SHP77 treated with DMSO at 0.1 percent for 48 hours (cell line): ENCODE data around the gene DIO1.
A peak's percentile ranks its signal among the peaks of the same experiment; 100 is the strongest.

Source experiments
- DNase-seq: peaks from one replicate; lab custom pipeline; 2025; lab: John Stamatoyannopoulos, UW

Gene DIO1

DNA sequence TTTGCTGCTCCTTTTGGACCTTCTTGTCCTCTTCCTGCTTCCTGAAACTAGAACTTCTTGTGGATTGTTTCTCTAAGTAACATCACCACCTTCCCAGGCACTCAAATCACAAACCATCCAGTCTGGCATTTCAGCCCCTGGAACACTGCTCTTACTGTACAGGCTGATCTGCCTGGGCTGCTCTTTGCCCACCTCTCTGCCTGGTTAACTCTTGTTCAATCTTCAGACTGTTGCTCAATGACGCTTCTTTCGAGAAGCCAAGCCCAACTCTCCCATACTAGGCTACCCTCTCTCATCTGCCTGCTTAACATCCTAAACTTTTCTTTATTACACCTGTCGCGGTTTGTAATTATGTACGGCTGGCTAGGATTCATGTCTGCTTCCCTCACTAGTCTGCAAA, 657 bp downstream of the DIO1 start:
- DNase-seq, result no peak

DNA sequence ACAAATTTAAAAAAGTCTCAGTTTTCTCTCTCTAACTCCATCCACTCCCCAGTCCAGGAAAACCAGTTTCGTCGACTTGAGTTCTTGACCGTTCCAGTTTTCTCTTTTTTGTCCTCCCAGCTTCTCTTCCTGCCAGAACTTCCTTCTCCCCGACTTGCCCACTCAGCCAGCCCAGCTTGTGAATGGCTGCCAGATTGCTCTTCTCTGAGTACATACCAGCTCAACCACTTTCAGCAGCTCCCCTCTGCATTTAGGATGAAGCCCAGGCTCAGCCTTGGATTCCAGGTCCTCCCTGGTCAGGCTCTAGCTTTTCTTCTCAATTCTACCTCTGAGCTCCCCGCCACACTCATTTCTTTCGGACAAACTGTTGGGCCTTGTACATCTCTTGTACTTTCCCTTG, 1.4 kb downstream of the DIO1 start:
- DNase-seq, result no peak

DNA sequence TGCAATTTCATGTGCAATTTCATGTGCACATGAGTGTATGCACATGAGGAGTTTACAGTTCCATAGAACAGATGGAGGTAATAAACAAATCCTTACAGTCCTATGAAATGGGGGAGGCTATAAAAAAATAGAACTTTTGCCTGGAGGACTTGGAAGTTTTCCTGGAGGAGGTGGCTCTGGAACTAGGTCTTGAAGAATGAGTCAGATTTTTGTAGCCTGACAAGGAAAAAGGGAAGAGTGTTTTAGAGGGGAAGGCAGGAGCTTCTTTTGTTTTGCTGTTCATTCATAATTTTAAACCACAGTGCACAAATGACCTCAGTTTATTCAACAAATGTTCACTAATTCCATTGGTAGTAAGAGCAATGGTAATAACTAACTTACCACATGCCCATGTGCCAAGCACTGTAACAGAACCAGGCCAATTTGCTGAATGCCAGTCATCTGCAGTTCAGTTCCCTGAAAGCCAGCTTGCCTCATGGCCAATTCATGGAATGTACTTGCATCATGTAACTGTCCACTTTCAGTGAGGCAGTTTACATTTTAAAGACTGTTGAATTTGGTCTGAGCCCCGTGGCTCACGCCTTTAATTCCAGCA, 2.7 kb downstream of the DIO1 start:
- no peak for DNase-seq

GRCh38 chr1:53899206-53899628, 5.2 kb downstream of the DIO1 start:
- DNase-seq, result peak; percentile 39

- no peak for DNase-seq
These were observed 5.7 kb downstream of the DIO1 start for GRCh38 chr1:53899708-53900107.

DNA sequence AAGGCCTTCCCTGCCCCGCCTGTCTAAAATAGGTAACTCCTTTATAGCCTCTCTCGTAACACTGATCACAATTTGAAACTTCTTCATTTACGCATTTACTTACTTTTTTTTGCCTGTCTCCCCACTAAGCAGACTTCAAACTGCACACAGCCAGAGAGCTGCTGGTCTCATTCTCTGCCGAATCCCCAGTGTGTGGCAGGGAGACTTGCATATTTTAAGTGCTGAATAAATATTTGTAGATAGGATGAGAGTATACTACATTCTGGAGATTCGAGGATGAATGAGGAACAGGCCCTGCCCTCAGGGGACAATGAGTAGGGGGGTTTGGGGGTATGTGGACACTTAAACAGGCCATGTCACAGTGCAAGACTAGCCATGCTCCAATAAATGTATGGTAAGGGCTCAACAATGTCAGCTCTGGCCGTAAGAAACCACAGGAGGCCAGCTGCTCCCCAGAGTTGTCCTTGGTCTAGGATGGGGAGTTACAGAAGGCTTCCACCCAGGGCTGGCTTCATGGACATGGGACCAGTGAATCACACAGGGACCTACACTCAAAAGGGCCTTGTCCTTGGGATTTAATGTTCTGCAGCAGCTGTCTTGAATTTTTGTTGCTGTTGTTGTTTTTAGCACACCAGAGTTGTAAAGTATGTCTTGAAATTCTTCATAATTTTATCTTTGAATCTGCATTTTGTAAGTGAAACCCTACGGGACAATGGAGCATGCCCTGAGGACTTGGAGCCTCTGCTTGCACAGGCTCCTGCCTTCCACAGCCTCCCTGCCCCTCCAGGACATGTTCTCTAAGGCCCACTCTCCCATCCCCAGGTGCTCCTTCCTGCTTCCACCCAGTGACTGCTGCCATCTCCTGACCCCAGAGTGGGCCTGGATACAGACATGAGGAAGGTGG, 8.5 kb downstream of the DIO1 start:
- DNase-seq, result no peak

GRCh38 chr1:53905509-53905908, 11.5 kb downstream of the DIO1 start:
- no peak for DNase-seq

- DNase-seq, result no peak
These were observed 12.1 kb downstream of the DIO1 start for GRCh38 chr1:53906121-53906520.

GRCh38 chr1:53909946-53910345, 16.0 kb downstream of the DIO1 start:
- DNase-seq, result no peak

DNA sequence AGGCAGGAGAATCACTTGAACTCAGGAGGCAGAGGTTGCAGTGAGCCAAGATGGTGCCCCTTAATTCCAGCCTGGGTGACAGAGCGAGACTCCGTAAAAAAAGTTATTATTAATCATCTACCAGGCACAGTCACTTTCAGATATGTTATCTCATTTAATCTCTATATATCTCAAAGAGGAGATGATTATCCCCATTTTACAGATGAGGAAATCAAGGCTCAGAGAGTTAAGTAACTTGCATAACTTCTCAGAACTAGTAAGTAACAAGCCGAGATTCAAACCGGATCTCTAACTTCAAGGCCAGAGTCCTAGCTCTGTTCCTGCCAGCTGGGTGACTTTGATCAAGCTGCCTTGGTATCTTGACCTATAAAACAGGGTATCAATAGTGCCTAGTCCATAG, 17.5 kb downstream of the DIO1 start:
- DNase-seq, result no peak

GRCh38 chr1:53913352-53914033, 19.5 kb downstream of the DIO1 start:
- no peak for DNase-seq

DNA sequence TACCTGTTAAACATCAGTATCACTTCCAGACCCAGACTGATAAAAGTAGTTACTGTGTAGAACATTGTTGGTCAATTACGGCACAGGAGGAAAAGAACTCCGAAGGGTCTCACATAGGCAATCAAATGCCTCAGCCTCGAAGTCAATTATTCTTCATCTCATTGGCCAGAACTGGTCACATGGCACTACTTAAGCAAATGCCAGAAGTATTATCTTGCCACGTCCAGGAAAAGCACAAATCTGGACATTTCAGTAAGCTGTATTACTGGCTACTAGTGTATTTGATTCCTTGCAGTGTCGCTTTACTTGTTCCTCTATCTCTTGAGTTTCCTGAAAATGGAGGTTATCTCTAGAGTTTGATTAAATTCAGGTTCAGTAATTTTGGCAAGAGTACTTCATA, 24.4 kb downstream of the DIO1 start:
- DNase-seq, result no peak

DNA sequence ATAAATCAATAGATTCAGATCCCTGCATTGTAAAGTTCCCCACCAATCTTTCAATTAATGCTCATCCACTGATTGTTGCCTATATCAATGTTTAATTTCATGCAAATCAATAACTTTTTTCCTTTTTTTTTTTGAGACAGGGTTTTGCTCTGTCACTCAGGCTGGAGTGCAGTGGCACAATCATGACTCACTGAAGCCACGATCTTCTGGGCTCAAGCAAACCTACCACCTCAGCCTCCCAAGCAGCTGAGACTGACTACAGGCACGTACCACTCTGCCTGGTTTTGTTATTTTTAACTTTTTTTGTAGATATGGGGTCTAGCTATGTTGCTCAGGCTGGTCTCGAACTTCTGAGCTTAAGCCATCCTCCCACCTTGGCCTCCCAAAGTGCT, 25.7 kb downstream of the DIO1 start:
- DNase-seq, result no peak

- no peak for DNase-seq
These were observed 33.4 kb downstream of the DIO1 start for GRCh38 chr1:53927376-53927881.

DNA sequence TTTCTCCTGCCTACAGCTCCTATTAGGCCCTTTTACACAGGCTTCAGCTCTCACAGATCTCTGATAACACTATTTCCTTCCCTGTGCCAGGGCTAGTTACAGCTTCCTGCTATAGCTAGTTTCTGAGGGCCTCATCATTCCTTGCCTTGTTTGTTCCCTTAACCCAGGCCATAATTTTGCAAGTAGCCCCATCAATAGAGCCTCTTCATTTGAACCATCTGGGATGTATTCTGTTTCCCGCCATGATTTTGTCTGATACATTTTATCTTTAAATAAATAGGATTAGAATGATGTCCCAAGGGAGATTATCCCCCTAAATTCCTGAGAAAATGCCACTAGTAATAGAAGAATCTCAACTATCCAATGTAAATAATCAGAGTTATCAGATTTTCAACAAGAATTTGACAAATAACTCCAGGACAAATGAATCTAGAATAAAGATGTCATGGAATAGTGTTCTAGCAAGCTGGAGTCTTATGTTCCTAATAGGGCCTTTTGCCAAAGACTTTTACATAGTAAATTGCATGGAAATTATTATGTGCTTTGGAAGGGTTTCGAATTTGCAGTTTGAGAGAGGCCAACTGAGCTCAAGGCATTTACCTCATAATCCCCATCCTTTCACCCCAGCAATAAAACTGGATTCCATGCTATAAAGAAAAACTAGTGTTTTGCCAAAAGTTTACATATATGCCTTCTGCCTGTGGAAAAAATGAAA, 35.4 kb downstream of the DIO1 start:
- DNase-seq, result no peak

GRCh38 chr1:53930932-53931331, 36.9 kb downstream of the DIO1 start:
- no peak for DNase-seq

DNA sequence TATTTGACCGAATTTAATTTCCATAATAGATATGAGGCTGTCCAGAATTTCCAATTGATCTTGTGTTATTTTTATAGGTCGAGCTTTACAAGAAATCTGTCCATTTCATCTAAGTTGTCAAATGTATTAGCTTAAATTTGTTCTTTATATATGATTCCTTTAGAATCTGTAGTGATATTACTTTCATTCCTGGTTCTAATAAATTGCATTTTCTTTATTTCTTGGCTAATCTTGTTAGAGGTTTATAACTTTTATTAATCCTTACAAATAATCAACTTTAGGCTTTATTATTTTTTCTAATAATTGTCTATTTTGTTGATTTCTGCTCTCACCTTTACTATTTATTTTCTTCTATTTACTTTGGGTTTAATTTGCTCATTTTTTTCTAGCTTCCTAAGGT, 37.5 kb downstream of the DIO1 start:
- DNase-seq, result no peak

DNA sequence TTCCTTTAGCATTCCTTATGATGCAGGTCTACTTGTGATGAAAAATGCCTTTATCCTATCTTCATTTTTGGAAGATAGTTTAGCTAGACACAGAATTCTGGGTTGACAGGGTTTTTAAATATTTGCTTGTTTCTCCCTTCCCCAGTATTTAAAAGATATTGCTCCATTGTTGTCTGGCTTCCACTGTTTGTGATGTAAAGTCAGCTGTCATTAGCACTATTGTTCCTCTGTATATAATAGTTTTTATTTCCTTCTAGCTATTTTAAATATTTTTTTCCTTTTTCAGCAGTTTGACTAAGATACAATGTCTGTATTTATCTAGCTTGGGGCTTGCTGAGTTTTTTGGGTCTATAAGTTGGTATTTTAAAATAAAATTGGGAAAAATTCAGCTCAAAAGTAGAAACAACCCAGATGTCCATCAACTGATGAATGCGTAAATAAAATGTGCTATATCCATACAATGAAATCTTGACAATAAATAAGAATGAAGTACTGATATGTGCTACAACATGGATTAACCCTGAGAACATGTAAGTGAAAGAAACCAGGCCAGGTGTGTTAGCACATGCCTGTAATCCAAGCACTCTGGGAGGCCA, 40.3 kb downstream of the DIO1 start:
- DNase-seq, result no peak

DNA sequence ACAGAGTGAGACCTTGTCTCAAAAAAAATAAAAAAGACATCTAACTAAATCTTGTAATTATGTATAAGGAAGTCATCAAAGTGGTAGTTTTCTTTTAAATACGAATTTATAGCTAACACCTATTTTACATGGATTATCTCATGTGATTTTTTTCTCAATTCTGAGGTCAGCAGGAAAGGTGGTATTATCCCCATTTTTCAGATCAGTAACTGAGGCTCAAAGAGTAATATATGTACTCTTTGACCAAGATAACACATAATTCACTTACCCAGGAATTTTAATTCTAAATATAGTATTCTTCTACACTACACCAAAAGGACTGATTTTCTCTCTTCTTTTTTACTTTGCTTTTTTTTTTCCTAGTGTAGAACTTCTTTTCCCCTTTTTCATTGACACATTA, 42.4 kb downstream of the DIO1 start:
- no peak for DNase-seq

DNA sequence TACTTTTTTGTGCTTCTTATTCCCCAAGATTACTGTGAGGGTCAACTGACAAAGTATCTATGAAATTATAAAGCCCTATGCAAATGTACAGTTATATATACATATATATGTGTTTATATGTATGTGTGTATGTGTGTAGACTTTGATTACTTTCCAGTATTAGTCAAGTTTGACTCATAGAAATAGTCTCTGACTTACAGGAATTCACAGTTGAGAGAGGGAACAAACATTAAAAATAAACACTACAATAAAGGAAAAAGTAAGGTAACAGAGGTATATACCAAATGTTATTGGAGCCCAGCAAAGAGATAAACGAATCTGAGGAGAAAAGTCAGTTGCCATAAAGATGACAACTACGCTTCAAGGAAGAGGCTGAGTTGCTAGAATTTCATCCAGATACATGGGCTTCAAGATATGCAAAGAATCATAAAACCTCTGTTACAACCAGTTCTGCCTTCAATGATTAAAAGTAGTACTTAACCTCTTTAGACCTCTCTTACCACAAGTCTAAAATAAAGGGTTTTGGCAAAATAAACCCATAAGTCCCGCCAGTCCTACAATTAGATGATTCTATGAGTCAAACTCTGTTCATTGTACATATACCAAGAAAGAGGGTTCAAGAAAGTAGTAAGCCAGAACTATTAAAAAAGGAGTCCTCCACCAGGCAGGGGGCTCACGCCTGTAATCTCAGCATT, 44.3 kb downstream of the DIO1 start:
- no peak for DNase-seq
